Breast epithelium (tissue), 3 donors: Measurements from ENCODE around the gene TMEM59.

Source experiments
- CTCF ChIP-seq, 3 donors: fragments of 450-650 bp; IDR thresholded peaks; one replicate each; pipeline ENCODE4 v1.5.1; 2016 to 2017; ENCODE audit warnings: antibody characterized with exemption in 3 of 3, mild to moderate bottlenecking in 3 of 3, moderate library complexity in 3 of 3
- POLR2A ChIP-seq: fragments of 450-650 bp; IDR thresholded peaks from one replicate; pipeline ENCODE4 v1.6.1; 2016; ENCODE audit warnings: antibody characterized with exemption, mild to moderate bottlenecking, moderate library complexity
- POLR2AphosphoS5 ChIP-seq, 3 donors: sonication (generic); formaldehyde crosslinking; IDR thresholded peaks; one replicate each; pipeline ENCODE4 v1.6.1; 2017; ENCODE audit warnings: antibody characterized with exemption in 3 of 3

- TF ChIP-seq CTCF (IDR thresholded peaks at IDR 0.05) (no peak), POLR2A (no peak), POLR2AphosphoS5 (IDR thresholded peaks at IDR 0.05) (no peak)
Observed at GRCh38 chr1:54069791-54070170, 16.8 kb upstream of the TMEM59 start.
